Caco-2 (cell line): ENCODE results near the gene CDH10. TPM values are rescaled to one million over a fixed set of nuclear protein-coding genes. Genes with fewer than 3 reads are reported as not detected.

Source experiments
- BruUV-seq: library from RNA; stranded (reverse); fragments of 400-500 nt; replicated peaks from 2 replicates; lab custom pipeline; 2021; lab: Mats Ljungman, UMichigan
- CTCF ChIA-PET: fragments of 300-600 bp; sonication (Branson Sonifier 250); formaldehyde crosslinking; loops from one replicate; lab custom pipeline; 2022; ENCODE audit warnings: antibody characterized with exemption; lab: Charles Lee
- POLR2A ChIA-PET: fragments of 300-600 bp; sonication (Branson Sonifier 250); formaldehyde crosslinking; loops from one replicate; lab custom pipeline; 2022; ENCODE audit warnings: antibody characterized with exemption; lab: Charles Lee
- DNase-seq, 2 experiments: peaks; one replicate each; pipeline versions ENCODE4 v3.0.0 to v3.0.0-alpha.2; 2020 to 2022
- H3K27me3 ChIP-seq: replicated peaks from 2 replicates; pipeline ENCODE4 v1.6.0; 2011; ENCODE audit warnings: low read length; ENCODE audit not compliant: control insufficient read depth, insufficient read depth
- H3K36me3 ChIP-seq: 2 replicates; pipeline ENCODE4 v1.5.1; 2011; ENCODE audit warnings: low read length; ENCODE audit not compliant: control insufficient read depth, insufficient read depth
- H3K4me1 ChIP-seq: fragments of 250-450 bp; sonication (Bioruptor Pico); 2 replicates; pipeline ENCODE4 v1.5.1; 2020; ENCODE audit warnings: mild to moderate bottlenecking
- H3K4me3 ChIP-seq: 2 replicates; pipeline ENCODE4 v1.5.1; 2011; ENCODE audit warnings: low read depth, mild to moderate bottlenecking, control low read depth, low read length
- H3K9me3 ChIP-seq: fragments of 250-450 bp; sonication (Bioruptor Pico); 2 replicates; pipeline ENCODE4 v1.5.1; 2020; ENCODE audit warnings: mild to moderate bottlenecking, moderate library complexity
- H3K27ac Mint-ChIP-seq: one replicate; pipeline ENCODE4 v1.8.0; 2022; ENCODE audit warnings: mixed read lengths; ENCODE audit not compliant: unreplicated experiment
- H3K27me3 Mint-ChIP-seq: one replicate; pipeline ENCODE4 v1.8.0; 2022; ENCODE audit warnings: mixed read lengths; ENCODE audit not compliant: insufficient read depth, unreplicated experiment
- H3K36me3 Mint-ChIP-seq: one replicate; pipeline ENCODE4 v1.8.0; 2022; ENCODE audit warnings: mild to moderate bottlenecking, mixed read lengths; ENCODE audit not compliant: insufficient read depth, unreplicated experiment
- H3K4me1 Mint-ChIP-seq: one replicate; pipeline ENCODE4 v1.8.0; 2022; ENCODE audit warnings: low read depth, mixed read lengths; ENCODE audit not compliant: unreplicated experiment
- H3K4me3 Mint-ChIP-seq: one replicate; pipeline ENCODE4 v1.8.0; 2022; ENCODE audit warnings: mild to moderate bottlenecking, moderate library complexity, mixed read lengths; ENCODE audit not compliant: unreplicated experiment
- H3K9me3 Mint-ChIP-seq: one replicate; pipeline ENCODE4 v1.8.0; 2022; ENCODE audit warnings: mixed read lengths; ENCODE audit not compliant: unreplicated experiment
- CTCF ChIP-seq, 2 experiments: fragments of 200-600 bp in 1 of 2; IDR thresholded peaks; 1 replicate in 1 of 2; 2 replicates in 1 of 2; pipeline versions ENCODE4 v1.5.1 to v1.8.0; 2011 to 2022; ENCODE audit warnings: antibody characterized with exemption in 1 of 2, control low read depth in 1 of 2, inconsistent platforms in 1 of 2, low read depth in 1 of 2, low read length in 1 of 2, mild to moderate bottlenecking in 1 of 2, moderate library complexity in 1 of 2; ENCODE audit not compliant: insufficient read depth in 1 of 2, severe bottlenecking in 1 of 2, unreplicated experiment in 1 of 2
- intact Hi-C: fragments of 100-400 bp; cut with micrococcal nuclease; formaldehyde crosslinking; loops from one replicate; pipeline ENCODE4 v1.10.0; 2022; ENCODE audit not compliant: unreplicated experiment
- total RNA-seq: library from RNA; stranded (reverse); gene quantifications from 2 replicates; pipeline ENCODE4 v1.2.3, GENCODE V29; 2022

Gene CDH10
- total RNA-seq, 1 experiment from 2014 or later: not detected

DNA sequence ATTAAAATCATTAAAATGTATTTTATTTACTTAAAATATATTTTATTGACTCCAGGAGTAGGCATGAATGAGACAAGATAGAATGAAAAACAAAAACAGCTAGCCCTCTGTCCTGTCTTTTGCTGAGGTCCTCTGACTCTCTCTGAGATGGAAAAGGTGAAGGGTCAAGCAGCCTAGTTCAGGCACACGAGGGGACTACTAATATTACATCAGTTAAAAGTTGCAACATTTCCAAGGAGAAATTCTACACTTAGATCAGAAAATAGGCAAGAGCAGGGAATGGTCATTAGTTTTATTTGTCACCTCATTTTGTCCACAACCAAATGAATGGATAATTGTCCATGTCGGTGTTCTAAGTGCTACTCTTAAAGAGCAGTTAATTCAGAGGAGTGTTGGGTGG is 148.5 kb downstream of the CDH10 start:
- no peak overlapping the region for H3K4me3 ChIP-seq
- POLR2A ChIA-PET: no interaction called here
- H3K27me3 Mint-ChIP-seq: peaks cover 2% of the 10 kb centered on the region
- H3K36me3 ChIP-seq: no peaks in the 10 kb centered on the region
- CTCF ChIA-PET: no interaction called here
- H3K4me3 Mint-ChIP-seq: no peak overlapping the region
- H3K4me1 Mint-ChIP-seq: no peaks in the 10 kb centered on the region
- intact Hi-C loops: no loop called here
- no TSS peak for BruUV-seq
- H3K27me3 ChIP-seq: no peaks in the 10 kb centered on the region
- H3K9me3 Mint-ChIP-seq: no peaks in the 10 kb centered on the region
- H3K27ac Mint-ChIP-seq: no peak overlapping the region
- 0 out of 2 replicates have a peak, but pooled peaks cover 3% of the 10 kb centered on the region for H3K4me1 ChIP-seq
- no peaks in the 10 kb centered on the region for H3K9me3 ChIP-seq
- DNase-seq: no peak
- no peak for TF ChIP-seq CTCF (IDR thresholded peaks at IDR 0.05; ENCODE audit: insufficient read depth in 1 of 2, low read depth in 1 of 2, low read length in 1 of 2, severe bottlenecking in 1 of 2, unreplicated experiment in 1 of 2)
- no peaks in the 10 kb centered on the region for H3K36me3 Mint-ChIP-seq

GRCh38 chr5:24492229-24492628 is 152.5 kb downstream of the CDH10 start:
- CTCF ChIA-PET: no interaction called here
- no peak for TF ChIP-seq CTCF (IDR thresholded peaks at IDR 0.05; ENCODE audit: insufficient read depth in 1 of 2, low read depth in 1 of 2, low read length in 1 of 2, severe bottlenecking in 1 of 2, unreplicated experiment in 1 of 2)
- POLR2A ChIA-PET: no interaction called here
- no peaks in the 10 kb centered on the region for H3K4me1 Mint-ChIP-seq
- H3K36me3 Mint-ChIP-seq: no peaks in the 10 kb centered on the region
- H3K4me3 Mint-ChIP-seq: no peak overlapping the region
- Histone ChIP-seq H3K4me1 (0 out of 2 replicates have a peak, but pooled peaks cover 3% of the 10 kb centered on the region), H3K27me3 (no peaks in the 10 kb centered on the region), H3K4me3 (no peak overlapping the region), H3K9me3 (no peaks in the 10 kb centered on the region), H3K36me3 (no peaks in the 10 kb centered on the region)
- no peaks in the 10 kb centered on the region for H3K9me3 Mint-ChIP-seq
- DNase-seq: no peak
- peaks cover 2% of the 10 kb centered on the region for H3K27me3 Mint-ChIP-seq
- no TSS peak for BruUV-seq
- intact Hi-C loops: no loop called here
- H3K27ac Mint-ChIP-seq: no peak overlapping the region

DNA sequence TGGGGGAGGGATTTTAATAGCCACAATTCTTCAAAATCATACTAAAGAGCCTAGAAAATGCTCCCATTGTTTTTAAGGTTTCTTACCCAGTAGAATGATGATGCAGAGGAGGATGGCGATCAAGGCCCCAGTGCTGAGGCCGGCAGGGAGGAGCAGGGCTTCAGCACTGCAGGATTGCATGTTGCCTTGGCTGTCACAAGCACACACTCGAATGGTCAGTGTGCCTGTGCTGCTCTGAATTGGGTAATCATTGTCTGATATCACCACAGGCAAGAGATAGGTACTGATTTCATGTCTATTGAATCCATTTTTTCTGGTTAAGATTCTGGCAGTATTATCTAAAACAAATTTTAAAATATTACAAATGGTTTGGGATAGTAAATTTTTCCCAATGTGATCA is 153.3 kb downstream of the CDH10 start:
- no TSS peak for BruUV-seq
- Histone ChIP-seq H3K4me3 (no peak overlapping the region), H3K4me1 (0 out of 2 replicates have a peak, but pooled peaks cover 3% of the 10 kb centered on the region), H3K27me3 (no peaks in the 10 kb centered on the region), H3K9me3 (no peaks in the 10 kb centered on the region), H3K36me3 (no peaks in the 10 kb centered on the region)
- intact Hi-C loops: no loop called here
- ChIA-PET POLR2A (no interaction called here), CTCF (no interaction called here)
- no peak for DNase-seq
- Mint-ChIP-seq H3K27me3 (peaks cover 2% of the 10 kb centered on the region), H3K9me3 (no peaks in the 10 kb centered on the region), H3K4me3 (no peak overlapping the region), H3K4me1 (no peaks in the 10 kb centered on the region), H3K36me3 (no peaks in the 10 kb centered on the region), H3K27ac (no peak overlapping the region)
- TF ChIP-seq CTCF (IDR thresholded peaks at IDR 0.05; ENCODE audit: insufficient read depth in 1 of 2, low read depth in 1 of 2, low read length in 1 of 2, severe bottlenecking in 1 of 2, unreplicated experiment in 1 of 2): no peak
